ENCODE data around the gene MBTPS1. TPM values are rescaled to one million over a fixed set of nuclear protein-coding genes. Genes with fewer than 3 reads are reported as not detected.

The MBTPS1 gene
- total RNA-seq, 1 experiment from 2014 or later, result 130 TPM

- TF ChIP-seq, protein P1, sequence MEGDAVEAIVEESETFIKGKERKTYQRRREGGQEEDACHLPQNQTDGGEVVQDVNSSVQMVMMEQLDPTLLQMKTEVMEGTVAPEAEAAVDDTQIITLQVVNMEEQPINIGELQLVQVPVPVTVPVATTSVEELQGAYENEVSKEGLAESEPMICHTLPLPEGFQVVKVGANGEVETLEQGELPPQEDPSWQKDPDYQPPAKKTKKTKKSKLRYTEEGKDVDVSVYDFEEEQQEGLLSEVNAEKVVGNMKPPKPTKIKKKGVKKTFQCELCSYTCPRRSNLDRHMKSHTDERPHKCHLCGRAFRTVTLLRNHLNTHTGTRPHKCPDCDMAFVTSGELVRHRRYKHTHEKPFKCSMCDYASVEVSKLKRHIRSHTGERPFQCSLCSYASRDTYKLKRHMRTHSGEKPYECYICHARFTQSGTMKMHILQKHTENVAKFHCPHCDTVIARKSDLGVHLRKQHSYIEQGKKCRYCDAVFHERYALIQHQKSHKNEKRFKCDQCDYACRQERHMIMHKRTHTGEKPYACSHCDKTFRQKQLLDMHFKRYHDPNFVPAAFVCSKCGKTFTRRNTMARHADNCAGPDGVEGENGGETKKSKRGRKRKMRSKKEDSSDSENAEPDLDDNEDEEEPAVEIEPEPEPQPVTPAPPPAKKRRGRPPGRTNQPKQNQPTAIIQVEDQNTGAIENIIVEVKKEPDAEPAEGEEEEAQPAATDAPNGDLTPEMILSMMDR (IDR thresholded peaks at IDR 0.05; ENCODE audit: unreplicated experiment), result no peak
- H3K9me3 Mint-ChIP-seq (ENCODE audit: low read depth, unreplicated experiment), result no peaks in the 10 kb centered on the region
- H3K4me1 Mint-ChIP-seq (ENCODE audit: low read depth, unreplicated experiment), result peaks cover 9% of the 10 kb centered on the region
- intact Hi-C loops (cut with micrococcal nuclease; ENCODE audit: unreplicated experiment), result loop anchor here (10.0 kb wide), 1 partner anchor 398 kb away; no protein-coding TSS in a partner anchor
- CTCF ChIA-PET, result no interaction called here
- peaks cover 58% of the 10 kb centered on the region for H3K36me3 Mint-ChIP-seq (ENCODE audit: insufficient read depth, unreplicated experiment)
- H3K27me3 Mint-ChIP-seq (ENCODE audit: unreplicated experiment), result no peaks in the 10 kb centered on the region
- no TSS peak for BruUV-seq (replicated peaks)
- no peak overlapping the region for H3K4me3 Mint-ChIP-seq (ENCODE audit: low read depth, unreplicated experiment)
- H3K27ac Mint-ChIP-seq (ENCODE audit: unreplicated experiment), result no peak overlapping the region
- DNase-seq, result no peak
Measured at GRCh38 chr16:84096447-84097005, 20.2 kb downstream of the MBTPS1 start.

- CTCF ChIA-PET, result no interaction called here
- no peak for DNase-seq
- peaks cover 59% of the 10 kb centered on the region for H3K36me3 Mint-ChIP-seq (ENCODE audit: insufficient read depth, unreplicated experiment)
- no peaks in the 10 kb centered on the region for H3K27me3 Mint-ChIP-seq (ENCODE audit: unreplicated experiment)
- H3K27ac Mint-ChIP-seq (ENCODE audit: unreplicated experiment), result no peak overlapping the region
- BruUV-seq (replicated peaks), result no TSS peak
- no peaks in the 10 kb centered on the region for H3K9me3 Mint-ChIP-seq (ENCODE audit: low read depth, unreplicated experiment)
- H3K4me1 Mint-ChIP-seq (ENCODE audit: low read depth, unreplicated experiment), result peaks cover 9% of the 10 kb centered on the region
- intact Hi-C loops (cut with micrococcal nuclease; ENCODE audit: unreplicated experiment), result loop anchor here (10.0 kb wide), 1 partner anchor 399 kb away; no protein-coding TSS in a partner anchor
- TF ChIP-seq, protein P1 (IDR thresholded peaks at IDR 0.05; ENCODE audit: unreplicated experiment), result no peak
- no peak overlapping the region for H3K4me3 Mint-ChIP-seq (ENCODE audit: low read depth, unreplicated experiment)
Measured at GRCh38 chr16:84095466-84095865, 21.3 kb downstream of the MBTPS1 start.

- H3K27ac Mint-ChIP-seq (ENCODE audit: unreplicated experiment), result no peak overlapping the region
- H3K4me1 Mint-ChIP-seq (ENCODE audit: low read depth, unreplicated experiment), result peaks cover 9% of the 10 kb centered on the region
- H3K4me3 Mint-ChIP-seq (ENCODE audit: low read depth, unreplicated experiment), result no peak overlapping the region
- no peak for DNase-seq
- H3K27me3 Mint-ChIP-seq (ENCODE audit: unreplicated experiment), result no peaks in the 10 kb centered on the region
- intact Hi-C loops (cut with micrococcal nuclease; ENCODE audit: unreplicated experiment), result loop anchor here (10.0 kb wide), 1 partner anchor 401 kb away; no protein-coding TSS in a partner anchor
- peaks cover 50% of the 10 kb centered on the region for H3K36me3 Mint-ChIP-seq (ENCODE audit: insufficient read depth, unreplicated experiment)
- no peaks in the 10 kb centered on the region for H3K9me3 Mint-ChIP-seq (ENCODE audit: low read depth, unreplicated experiment)
- CTCF ChIA-PET, result no interaction called here
- TF ChIP-seq, protein P1 (IDR thresholded peaks at IDR 0.05; ENCODE audit: unreplicated experiment), result no peak
- no TSS peak for BruUV-seq (replicated peaks)
Measured at GRCh38 chr16:84093879-84094270, 22.9 kb downstream of the MBTPS1 start.

DNA sequence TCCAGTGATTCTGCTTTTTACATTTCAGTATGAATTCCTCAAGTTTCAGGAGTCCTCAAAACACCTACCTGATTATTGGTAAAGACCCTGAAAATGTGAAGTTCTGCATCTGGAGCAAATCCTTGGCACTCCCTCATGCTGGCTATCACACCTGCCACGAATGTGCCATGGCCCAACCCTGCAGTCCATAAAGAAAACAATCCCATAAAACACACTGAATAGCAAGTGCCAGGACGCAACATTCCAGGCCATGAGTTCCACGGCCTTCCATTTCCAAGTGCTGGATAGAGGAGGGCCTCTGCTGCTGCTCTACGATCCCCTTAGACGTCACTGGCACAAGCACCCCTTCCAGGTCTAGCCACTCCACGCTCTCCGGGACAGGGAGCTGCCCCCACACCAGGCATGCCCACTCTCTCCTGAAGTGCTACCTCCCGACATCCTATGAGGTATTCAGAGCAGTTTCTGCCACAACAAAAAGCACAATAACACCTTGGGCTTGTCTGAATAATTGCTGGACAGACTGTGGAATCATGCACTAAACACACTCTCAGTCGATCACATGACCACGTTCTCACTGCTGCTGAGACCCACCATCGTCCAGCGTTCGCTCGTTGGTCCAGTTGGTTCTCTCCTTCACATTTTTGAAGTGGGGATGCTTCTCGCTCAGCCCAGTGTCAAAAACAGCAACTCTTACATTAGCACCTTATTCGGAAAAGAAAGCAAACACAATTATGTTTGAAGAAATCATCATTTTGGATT is 23.4 kb downstream of the MBTPS1 start:
- Mint-ChIP-seq H3K9me3 (ENCODE audit: low read depth, unreplicated experiment) (no peaks in the 10 kb centered on the region), H3K4me1 (ENCODE audit: low read depth, unreplicated experiment) (peaks cover 9% of the 10 kb centered on the region), H3K27ac (ENCODE audit: unreplicated experiment) (no peak overlapping the region), H3K4me3 (ENCODE audit: low read depth, unreplicated experiment) (no peak overlapping the region), H3K36me3 (ENCODE audit: insufficient read depth, unreplicated experiment) (peaks cover 45% of the 10 kb centered on the region), H3K27me3 (ENCODE audit: unreplicated experiment) (no peaks in the 10 kb centered on the region)
- CTCF ChIA-PET, result no interaction called here
- intact Hi-C loops (cut with micrococcal nuclease; ENCODE audit: unreplicated experiment), result loop anchor here (10.0 kb wide), 1 partner anchor 402 kb away; no protein-coding TSS in a partner anchor
- DNase-seq, result no peak
- TF ChIP-seq, protein P1 (IDR thresholded peaks at IDR 0.05; ENCODE audit: unreplicated experiment), result no peak
- no TSS peak for BruUV-seq (replicated peaks)
